AG04449 (cell line): ENCODE results near the gene PCDHGA1.
A peak's percentile ranks its signal among the peaks of the same experiment; 100 is the strongest.

Experiments used
- CTCF ChIA-PET: fragments of 350-600 bp; formaldehyde crosslinking; extraction: SDS; loops from one replicate; lab custom pipeline; 2021; ENCODE audit warnings: antibody characterized with exemption; lab: Yijun Ruan, JAX
- POLR2A ChIA-PET: fragments of 400-600, 350-600 bp; formaldehyde crosslinking; extraction: SDS; loops from one replicate; lab custom pipeline; 2020; ENCODE audit warnings: antibody characterized with exemption, inconsistent platforms; lab: Yijun Ruan, JAX
- DNase-seq: peaks from one replicate; pipeline ENCODE4 v3.0.0-alpha.2; 2010; ENCODE audit warnings: low read depth, low spot score
- H3K4me3 ChIP-seq: 2 replicates; pipeline ENCODE4 v1.5.1; 2011; ENCODE audit warnings: low read depth, mild to moderate bottlenecking, control low read depth, low read length
- TF ChIP-seq, protein P1 (sequence below): IDR thresholded peaks from one replicate; pipeline ENCODE4 v1.5.1; 2011; ENCODE audit warnings: mild to moderate bottlenecking, moderate library complexity, low read length, control low read depth, inconsistent platforms; ENCODE audit not compliant: insufficient read depth; ENCODE audit errors: missing control alignments

Gene PCDHGA1

DNA sequence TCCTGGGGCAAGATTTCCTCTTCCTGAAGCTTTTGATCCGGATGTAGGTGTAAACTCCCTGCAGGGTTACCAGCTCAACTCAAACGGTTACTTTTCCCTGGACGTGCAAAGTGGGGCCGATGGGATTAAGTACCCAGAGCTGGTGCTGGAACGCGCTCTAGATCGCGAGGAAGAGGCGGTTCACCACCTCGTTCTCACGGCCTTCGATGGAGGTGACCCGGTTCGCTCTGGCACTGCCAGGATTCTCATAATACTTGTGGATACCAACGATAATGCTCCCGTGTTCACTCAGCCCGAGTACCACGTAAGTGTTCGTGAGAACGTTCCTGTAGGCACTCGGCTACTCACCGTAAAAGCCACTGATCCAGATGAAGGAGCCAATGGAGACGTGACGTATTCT, 25.3 kb downstream of the PCDHGA1 start:
- POLR2A ChIA-PET: no interaction called here
- H3K4me3 ChIP-seq: no peak overlapping the region; the same call in 1 of the 2 replicates
- no peak for DNase-seq
- CTCF ChIA-PET: interaction anchor here (1.0 to 3.7 kb wide), 17 partner anchors 8 to 212 kb away, joined by 3 to 37 read pairs (median 6); partner anchors contain the start of genes PCDHGA1, PCDHGA2, PCDHGA3 and PCDHGA5
- TF ChIP-seq, protein P1, sequence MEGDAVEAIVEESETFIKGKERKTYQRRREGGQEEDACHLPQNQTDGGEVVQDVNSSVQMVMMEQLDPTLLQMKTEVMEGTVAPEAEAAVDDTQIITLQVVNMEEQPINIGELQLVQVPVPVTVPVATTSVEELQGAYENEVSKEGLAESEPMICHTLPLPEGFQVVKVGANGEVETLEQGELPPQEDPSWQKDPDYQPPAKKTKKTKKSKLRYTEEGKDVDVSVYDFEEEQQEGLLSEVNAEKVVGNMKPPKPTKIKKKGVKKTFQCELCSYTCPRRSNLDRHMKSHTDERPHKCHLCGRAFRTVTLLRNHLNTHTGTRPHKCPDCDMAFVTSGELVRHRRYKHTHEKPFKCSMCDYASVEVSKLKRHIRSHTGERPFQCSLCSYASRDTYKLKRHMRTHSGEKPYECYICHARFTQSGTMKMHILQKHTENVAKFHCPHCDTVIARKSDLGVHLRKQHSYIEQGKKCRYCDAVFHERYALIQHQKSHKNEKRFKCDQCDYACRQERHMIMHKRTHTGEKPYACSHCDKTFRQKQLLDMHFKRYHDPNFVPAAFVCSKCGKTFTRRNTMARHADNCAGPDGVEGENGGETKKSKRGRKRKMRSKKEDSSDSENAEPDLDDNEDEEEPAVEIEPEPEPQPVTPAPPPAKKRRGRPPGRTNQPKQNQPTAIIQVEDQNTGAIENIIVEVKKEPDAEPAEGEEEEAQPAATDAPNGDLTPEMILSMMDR: no peak

DNA sequence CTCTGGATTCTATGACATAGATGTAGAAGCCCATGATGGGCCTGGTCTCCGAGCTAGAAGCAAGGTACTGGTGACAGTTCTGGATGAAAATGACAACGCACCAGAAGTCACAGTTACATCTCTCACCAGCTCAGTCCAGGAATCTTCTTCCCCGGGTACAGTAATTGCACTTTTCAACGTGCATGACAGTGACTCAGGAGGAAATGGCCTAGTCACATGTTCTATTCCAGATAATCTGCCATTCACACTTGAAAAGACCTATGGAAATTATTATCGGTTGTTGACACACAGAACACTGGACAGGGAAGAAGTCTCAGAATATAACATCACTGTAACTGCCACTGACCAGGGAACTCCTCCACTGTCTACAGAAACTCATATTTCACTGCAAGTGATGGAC, 25.8 kb downstream of the PCDHGA1 start:
- no peak for DNase-seq
- TF ChIP-seq, protein P1: no peak
- ChIA-PET POLR2A (no interaction called here), CTCF (interaction anchor here (1.0 to 3.7 kb wide), 12 partner anchors 9 to 211 kb away, joined by 3 to 37 read pairs (median 6); partner anchors contain the start of genes PCDHGA2, PCDHGA3 and PCDHGB3)
- no peak overlapping the region for H3K4me3 ChIP-seq

DNA sequence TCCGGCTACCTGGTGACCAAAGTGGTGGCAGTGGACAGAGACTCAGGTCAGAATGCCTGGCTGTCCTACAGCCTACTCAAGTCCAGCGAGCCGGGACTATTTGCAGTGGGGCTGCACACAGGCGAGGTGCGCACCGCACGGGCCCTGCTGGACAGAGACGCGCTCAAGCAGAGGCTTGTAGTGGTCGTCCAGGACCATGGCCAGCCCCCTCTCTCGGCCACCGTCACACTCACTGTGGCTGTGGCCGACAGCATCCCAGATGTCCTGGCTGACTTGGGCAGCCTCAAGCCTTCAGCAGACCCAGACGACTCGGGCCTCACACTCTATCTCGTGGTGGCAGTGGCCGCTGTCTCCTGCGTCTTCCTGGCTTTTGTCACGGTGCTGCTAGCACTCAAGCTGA, 26.6 kb downstream of the PCDHGA1 start:
- POLR2A ChIA-PET: no interaction called here
- no peak overlapping the region for H3K4me3 ChIP-seq
- TF ChIP-seq, protein P1: no peak
- CTCF ChIA-PET: interaction anchor here (1.1 to 3.9 kb wide), 3 partner anchors 37 to 206 kb away, joined by 3 to 32 read pairs (median 5); no protein-coding TSS in a partner anchor
- DNase-seq: no peak

DNA sequence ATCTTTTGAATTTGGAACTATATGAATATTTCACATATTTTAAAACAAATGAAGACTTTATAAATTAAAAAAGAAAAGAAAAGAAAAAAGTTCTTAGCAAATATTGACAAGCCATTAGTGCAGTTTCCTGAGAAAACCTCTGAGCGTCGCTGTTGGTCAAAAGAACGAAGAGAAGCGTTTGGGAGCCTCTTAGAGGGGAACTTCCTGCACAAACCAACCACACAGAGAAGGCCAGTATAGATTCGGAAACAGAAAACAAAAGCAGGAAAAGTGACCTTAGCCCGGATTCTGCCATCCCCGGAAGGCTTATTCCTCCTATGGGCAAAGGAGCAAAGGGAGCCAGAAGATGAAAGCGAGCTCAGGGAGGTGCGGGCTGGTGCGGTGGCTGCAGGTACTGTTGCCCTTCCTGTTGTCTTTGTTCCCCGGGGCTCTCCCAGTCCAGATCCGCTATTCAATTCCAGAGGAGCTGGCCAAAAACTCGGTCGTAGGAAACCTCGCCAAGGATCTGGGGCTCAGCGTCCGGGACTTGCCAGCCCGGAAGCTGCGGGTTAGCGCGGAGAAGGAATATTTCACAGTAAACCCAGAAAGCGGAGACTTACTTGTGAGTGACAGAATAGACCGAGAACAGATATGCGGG, 29.6 kb downstream of the PCDHGA1 start, which contains the start of gene PCDHGB2:
Gene PCDHGB2 (plus strand): TSS at position 205 of the 637 bp plus-strand sequence. CDS start 142 bp downstream, at position 347.
- no peak for DNase-seq

DNA sequence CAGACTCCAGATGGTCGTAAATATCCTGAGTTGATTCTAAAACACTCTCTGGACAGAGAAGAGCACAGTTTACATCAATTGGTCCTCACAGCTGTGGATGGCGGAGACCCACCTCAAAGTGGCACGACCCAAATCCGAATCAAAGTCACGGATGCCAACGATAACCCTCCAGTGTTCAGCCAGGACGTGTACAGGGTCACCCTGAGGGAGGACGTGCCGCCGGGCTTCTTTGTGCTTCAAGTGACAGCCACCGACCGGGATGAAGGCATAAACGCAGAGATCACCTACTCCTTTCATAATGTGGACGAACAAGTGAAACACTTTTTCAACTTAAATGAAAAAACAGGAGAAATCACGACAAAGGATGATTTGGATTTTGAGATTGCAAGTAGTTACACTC, 30.4 kb downstream of the PCDHGA1 start:
- no peak for DNase-seq
- ChIA-PET POLR2A (no interaction called here), CTCF (interaction anchor here (0.8 to 3.9 kb wide), 6 partner anchors 10 to 205 kb away, joined by 3 to 32 read pairs (median 10); partner anchors contain the start of genes PCDHGA3, PCDHGB1 and PCDHGB3)
- TF ChIP-seq, protein P1: no peak
- peak overlapping the region; percentile 53; the same call in 1 of the 2 replicates for H3K4me3 ChIP-seq

More for the DNA sequence above, 29.6 kb downstream of the PCDHGA1 start, which contains the start of gene PCDHGB2:
- ChIA-PET POLR2A (no interaction called here), CTCF (interaction anchor here (0.8 to 3.9 kb wide), 7 partner anchors 10 to 206 kb away, joined by 3 to 32 read pairs (median 9); partner anchors contain the start of genes PCDHGA3, PCDHGB1 and PCDHGB3)
- peak within 1 kb of the TSS; percentile 53 for H3K4me3 ChIP-seq
- TF ChIP-seq, protein P1: peak; percentile 15

DNA sequence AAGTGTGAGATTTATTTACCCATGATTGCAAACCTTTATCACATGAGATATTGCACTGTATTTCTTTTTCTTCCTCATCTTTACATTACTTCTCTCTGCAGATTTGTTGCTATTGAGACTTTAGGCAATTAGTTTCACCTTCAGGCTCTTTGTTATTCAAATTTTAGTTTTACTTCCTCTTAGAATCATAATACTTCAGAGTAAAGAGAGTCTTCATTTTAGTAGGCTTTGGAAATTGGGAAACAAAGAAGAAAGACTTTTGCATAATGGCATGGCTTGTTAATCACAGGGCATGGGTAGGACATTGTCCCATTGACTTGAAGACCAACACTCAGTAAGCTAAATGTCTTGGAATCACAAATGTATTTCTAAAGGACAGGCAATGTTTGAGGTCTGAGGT, 32.4 kb downstream of the PCDHGA1 start:
- TF ChIP-seq, protein P1: no peak
- ChIA-PET POLR2A (no interaction called here), CTCF (interaction anchor here (1.1 to 3.5 kb wide), 5 partner anchors 9 to 204 kb away, joined by 3 to 27 read pairs (median 4); partner anchors contain the start of gene PCDHGB1)
- no peak for DNase-seq
- no peak overlapping the region for H3K4me3 ChIP-seq
